K562 (cell line): Measurements from ENCODE around the gene OR4D9. TPM values are rescaled to one million over a fixed set of nuclear protein-coding genes. Genes with fewer than 3 reads are reported as not detected.

Experiments used
- AFF4 ChIP-seq: sonication (generic); formaldehyde crosslinking; IDR thresholded peaks from 2 replicates; pipeline ENCODE4 v1.8.0; 2023; ENCODE audit warnings: mild to moderate bottlenecking, missing genetic modification reagents
- BRF2 ChIP-seq: IDR thresholded peaks from 3 replicates; pipeline ENCODE4 v1.6.1; 2011; ENCODE audit warnings: borderline replicate concordance, mild to moderate bottlenecking; ENCODE audit not compliant: insufficient read length, insufficient read depth
- C11orf30 ChIP-seq: fragments of 450-650 bp; IDR thresholded peaks from 2 replicates; pipeline ENCODE4 v1.6.1; 2016; ENCODE audit warnings: low read depth, mild to moderate bottlenecking
- CBX3 ChIP-seq, 2 experiments: IDR thresholded peaks; 1 replicate in 1 of 2; 2 replicates in 1 of 2; pipeline ENCODE4 v1.6.1; 2012; ENCODE audit warnings: inconsistent platforms in 2 of 2, low read length in 2 of 2, borderline replicate concordance in 1 of 2, control low read depth in 1 of 2
- KLF16 ChIP-seq: IDR thresholded peaks from 2 replicates; pipeline ENCODE4 v1.6.1; 2016; ENCODE audit warnings: antibody characterized with exemption
- PHF8 ChIP-seq: fragments of 200-600 bp; sonication (generic); IDR thresholded peaks from 2 replicates; pipeline ENCODE4 v1.6.1; 2012; ENCODE audit warnings: mixed run types, mild to moderate bottlenecking, inconsistent platforms, low read length, moderate library complexity, borderline replicate concordance
- RAD51 ChIP-seq: fragments of 450-650 bp; IDR thresholded peaks from 2 replicates; pipeline ENCODE4 v1.7.1; 2016; ENCODE audit warnings: low read depth, mild to moderate bottlenecking, borderline replicate concordance
- SIX5 ChIP-seq, 2 experiments: IDR thresholded peaks; 2 replicates each; pipeline ENCODE4 v1.6.1; 2011; ENCODE audit warnings: low read length in 2 of 2, borderline replicate concordance in 1 of 2, low read depth in 1 of 2, mild to moderate bottlenecking in 1 of 2, moderate library complexity in 1 of 2; ENCODE audit not compliant: insufficient read depth in 1 of 2
- SMARCA5 ChIP-seq: fragments of 450-650 bp; IDR thresholded peaks from 2 replicates; pipeline ENCODE4 v1.6.1; 2016
- SP1 ChIP-seq: sonication (generic); formaldehyde crosslinking; IDR thresholded peaks from 2 replicates; pipeline ENCODE4 v1.8.1; 2022; ENCODE audit warnings: mild to moderate bottlenecking, missing genetic modification reagents
- STAT5A ChIP-seq: IDR thresholded peaks from 2 replicates; pipeline ENCODE4 v1.6.1; 2012; ENCODE audit warnings: low read length, inconsistent platforms, borderline replicate concordance
- TBP ChIP-seq: optimal IDR thresholded peaks from 2 replicates; pipeline ENCODE3; 2011; ENCODE audit warnings: low read depth, low read length, improper control_type of control experiment
- ZFP1 ChIP-seq: fragments of 450-650 bp; formaldehyde crosslinking; IDR thresholded peaks from 2 replicates; pipeline ENCODE4 v1.4.0; 2020; ENCODE audit warnings: mild to moderate bottlenecking, mixed read lengths
- ZFX ChIP-seq: sonication (generic); formaldehyde crosslinking; IDR thresholded peaks from 2 replicates; pipeline ENCODE4 v1.8.0; 2022; ENCODE audit warnings: mild to moderate bottlenecking, missing genetic modification reagents, moderate library complexity
- ZKSCAN8 ChIP-seq: fragments of 200-800 bp; sonication (Bioruptor generic); IDR thresholded peaks from 2 replicates; pipeline ENCODE4 v1.6.1; 2016; ENCODE audit warnings: missing genetic modification characterization, missing compliant biosample characterization
- ZNF707 ChIP-seq: fragments of 250-450 bp; sonication (Bioruptor Pico); conservative IDR thresholded peaks from 2 replicates; pipeline ENCODE4 v1.8.0; 2022; ENCODE audit warnings: inconsistent platforms, mild to moderate bottlenecking, moderate library complexity
- polyA plus RNA-seq, 8 experiments: library from polyadenylated mRNA; depleted of rRNA in 4 of 8; stranded (reverse) in 5 of 8; unstranded in 3 of 8; fragments of >200 nt; fragmentation: Nextera tagmentation in 2 of 8; fragmentation: Illumina TruSeq in 1 of 8; extraction: Ambion mirVana in 2 of 8; extraction: Trizol in 1 of 8; gene quantifications; 2 replicates each; pipeline versions ENCODE4 v1.2.1 to v1.2.3, GENCODE V29; 2011 to 2014; ENCODE audit warnings: inconsistent platforms in 1 of 8, missing spikeins in 1 of 8
- total RNA-seq, 7 experiments: library from RNA; depleted of rRNA in 6 of 7; stranded (reverse); fragments of >200 nt in 6 of 7; fragmentation: Illumina TruSeq in 2 of 7; extraction: Trizol in 2 of 7; gene quantifications; 2 replicates each; pipeline versions ENCODE4 v1.2.1 to v1.2.3, GENCODE V29; 2011 to 2021; ENCODE audit warnings: low replicate concordance in 1 of 7
- TF ChIP-seq, protein P1 (sequence below): fragments of 450-650 bp; IDR thresholded peaks from 2 replicates; pipeline ENCODE4 v1.6.1; 2016
- TF ChIP-seq, protein P2 (sequence below): sonication (generic); formaldehyde crosslinking; IDR thresholded peaks from 2 replicates; pipeline ENCODE4 v1.8.0; 2022; ENCODE audit warnings: missing genetic modification reagents, mild to moderate bottlenecking, borderline replicate concordance

The OR4D9 gene
- total and polyA plus RNA-seq, 9 of the 15 experiments (the other 6 are each of a cell fraction or from before 2014, with no cell fraction given): not detected

DNA sequence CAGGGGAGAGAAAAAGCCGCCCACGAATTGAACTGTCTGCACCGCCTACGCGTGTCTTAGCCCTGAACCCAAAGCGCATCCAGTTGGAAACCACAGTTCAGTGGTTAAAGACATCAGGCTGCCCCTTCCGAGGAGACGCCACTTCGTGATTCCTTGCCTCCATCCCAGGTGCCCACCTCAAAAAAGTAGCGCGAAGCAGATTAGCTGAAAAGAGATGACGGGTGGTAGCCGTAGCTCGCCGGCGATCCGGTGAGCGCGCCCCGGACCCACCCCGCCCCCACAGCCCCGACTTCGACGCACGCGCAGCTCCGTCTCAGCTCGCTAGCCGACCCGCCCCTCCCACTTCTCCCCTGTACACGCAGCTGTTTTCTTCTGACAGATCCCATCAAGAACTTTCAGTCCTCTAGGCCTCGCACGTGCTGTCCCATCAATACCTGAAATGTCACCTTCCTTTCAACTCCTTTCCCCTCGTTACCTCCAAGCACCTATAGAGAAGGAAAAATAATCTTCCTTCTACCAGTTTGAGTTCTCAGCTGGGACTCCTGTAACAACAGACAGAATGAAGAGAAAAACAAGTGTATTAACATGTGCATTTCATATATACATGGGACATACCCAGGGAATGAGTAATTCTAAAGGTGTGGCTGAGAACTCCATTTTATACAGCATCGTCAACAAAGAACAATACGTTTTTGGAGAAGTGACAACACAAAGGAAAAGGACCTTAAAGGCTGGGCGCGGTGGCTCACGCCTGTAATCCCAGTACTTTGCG, 49.5 kb downstream of the OR4D9 start (continued):
- TF ChIP-seq, protein P1, sequence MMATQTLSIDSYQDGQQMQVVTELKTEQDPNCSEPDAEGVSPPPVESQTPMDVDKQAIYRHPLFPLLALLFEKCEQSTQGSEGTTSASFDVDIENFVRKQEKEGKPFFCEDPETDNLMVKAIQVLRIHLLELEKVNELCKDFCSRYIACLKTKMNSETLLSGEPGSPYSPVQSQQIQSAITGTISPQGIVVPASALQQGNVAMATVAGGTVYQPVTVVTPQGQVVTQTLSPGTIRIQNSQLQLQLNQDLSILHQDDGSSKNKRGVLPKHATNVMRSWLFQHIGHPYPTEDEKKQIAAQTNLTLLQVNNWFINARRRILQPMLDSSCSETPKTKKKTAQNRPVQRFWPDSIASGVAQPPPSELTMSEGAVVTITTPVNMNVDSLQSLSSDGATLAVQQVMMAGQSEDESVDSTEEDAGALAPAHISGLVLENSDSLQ: peak; percentile 86
- TF ChIP-seq, protein P2, sequence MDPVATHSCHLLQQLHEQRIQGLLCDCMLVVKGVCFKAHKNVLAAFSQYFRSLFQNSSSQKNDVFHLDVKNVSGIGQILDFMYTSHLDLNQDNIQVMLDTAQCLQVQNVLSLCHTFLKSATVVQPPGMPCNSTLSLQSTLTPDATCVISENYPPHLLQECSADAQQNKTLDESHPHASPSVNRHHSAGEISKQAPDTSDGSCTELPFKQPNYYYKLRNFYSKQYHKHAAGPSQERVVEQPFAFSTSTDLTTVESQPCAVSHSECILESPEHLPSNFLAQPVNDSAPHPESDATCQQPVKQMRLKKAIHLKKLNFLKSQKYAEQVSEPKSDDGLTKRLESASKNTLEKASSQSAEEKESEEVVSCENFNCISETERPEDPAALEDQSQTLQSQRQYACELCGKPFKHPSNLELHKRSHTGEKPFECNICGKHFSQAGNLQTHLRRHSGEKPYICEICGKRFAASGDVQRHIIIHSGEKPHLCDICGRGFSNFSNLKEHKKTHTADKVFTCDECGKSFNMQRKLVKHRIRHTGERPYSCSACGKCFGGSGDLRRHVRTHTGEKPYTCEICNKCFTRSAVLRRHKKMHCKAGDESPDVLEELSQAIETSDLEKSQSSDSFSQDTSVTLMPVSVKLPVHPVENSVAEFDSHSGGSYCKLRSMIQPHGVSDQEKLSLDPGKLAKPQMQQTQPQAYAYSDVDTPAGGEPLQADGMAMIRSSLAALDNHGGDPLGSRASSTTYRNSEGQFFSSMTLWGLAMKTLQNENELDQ (CRISPR knock-in tag): no peak
- TF ChIP-seq BRF2: no peak
- TF ChIP-seq C11orf30: no peak; the same call in 1 of the 2 replicates
- TF ChIP-seq ZKSCAN8 (CRISPR knock-in tag): no peak
- TF ChIP-seq SIX5 (IDR thresholded peaks at IDR 0.05; ENCODE audit: borderline replicate concordance in 1 of 2, insufficient read depth in 1 of 2, low read depth in 1 of 2, low read length in 2 of 2): no peak
- 0 out of 2 replicates have a peak, but pooled peaks have one; percentile 21 for TF ChIP-seq KLF16
- peak; percentile 45 for TF ChIP-seq ZFX (CRISPR knock-in tag)
- no peak for TF ChIP-seq STAT5A
- TF ChIP-seq ZFP1 (CRISPR knock-in tag): no peak
- TF ChIP-seq AFF4 (CRISPR knock-in tag): peak; percentile 26; the same call in 1 of the 2 replicates
- no peak for TF ChIP-seq ZNF707 (CRISPR knock-in tag)
- TF ChIP-seq PHF8: peak; percentile 68; the same call in 1 of the 2 replicates
- TF ChIP-seq SP1: peak; percentile 27
- no peak for TF ChIP-seq TBP
- 0 out of 3 replicates have a peak, but pooled peaks of 1 of the 2 experiments have one; percentile 10 for TF ChIP-seq CBX3 (IDR thresholded peaks at IDR 0.05; ENCODE audit: borderline replicate concordance in 1 of 2, low read length in 2 of 2)
- TF ChIP-seq RAD51: peak; percentile 19; the same call in 1 of the 2 replicates
- TF ChIP-seq SMARCA5: no peak
